ENCODE data around the gene ERICH6B.

- TF ChIP-seq CTCF (IDR thresholded peaks at IDR 0.05; ENCODE audit: low read length), result no peak
- TF ChIP-seq EZH2 (IDR thresholded peaks at IDR 0.05; ENCODE audit: borderline replicate concordance, low read length), result no peak
These were observed 11.3 kb upstream of the ERICH6B start for GRCh38 chr13:45626731-45627374.

Measured in OCI-LY1 (cell line).